Activated naive CD4-positive, alpha-beta T cell treated with anti-CD3 and anti-CD28 coated beads for 36 hours (primary cell): ENCODE results near the gene MAP4K4. TPM values are rescaled to one million over a fixed set of nuclear protein-coding genes. Genes with fewer than 3 reads are reported as not detected.
A peak's percentile ranks its signal among the peaks of the same experiment; 100 is the strongest.

Source experiments
- CTCF ChIA-PET: fragments of 350-600 bp; sonication (Branson Sonifier 250); formaldehyde crosslinking; loops from one replicate; lab custom pipeline; 2021; ENCODE audit warnings: antibody characterized with exemption; lab: Charles Lee
- DNase-seq: peaks from one replicate; pipeline ENCODE4 v3.0.0-alpha.2; 2020
- H3K27ac Mint-ChIP-seq: one replicate; pipeline ENCODE4 v1.8.0; 2021; ENCODE audit warnings: mild to moderate bottlenecking, mixed read lengths
- H3K27me3 Mint-ChIP-seq: one replicate; pipeline ENCODE4 v1.8.0; 2021; ENCODE audit warnings: low read depth, mixed read lengths
- H3K36me3 Mint-ChIP-seq: one replicate; pipeline ENCODE4 v1.8.0; 2021; ENCODE audit warnings: low read depth, mixed read lengths
- H3K4me1 Mint-ChIP-seq: one replicate; pipeline ENCODE4 v1.8.0; 2021; ENCODE audit warnings: low read depth, mixed read lengths
- H3K4me3 Mint-ChIP-seq: one replicate; pipeline ENCODE4 v1.8.0; 2021; ENCODE audit warnings: mild to moderate bottlenecking, moderate library complexity, mixed read lengths
- H3K9me3 Mint-ChIP-seq: one replicate; pipeline ENCODE4 v1.8.0; 2021; ENCODE audit warnings: mixed read lengths
- intact Hi-C: fragments of 100-400 bp; cut with micrococcal nuclease; formaldehyde crosslinking; loops from one replicate; pipeline ENCODE4 v1.15.1; 2023
- total RNA-seq, 2 experiments: library from RNA; stranded (reverse); gene quantifications; one replicate each; pipeline ENCODE4 v1.2.3, GENCODE V29; 2021

Gene MAP4K4
- total RNA-seq, 2 experiments from 2014 or later, result 126 to 131 TPM

- H3K9me3 Mint-ChIP-seq, result no peaks in the 10 kb centered on the region
- intact Hi-C loops, result loop anchor here (1.0 to 10.0 kb wide), 13 partner anchors 18 to 698 kb away; no protein-coding TSS in a partner anchor
- CTCF ChIA-PET, result interaction anchor here (0.8 to 1.6 kb wide), 4 partner anchors 16 to 42 kb away, joined by 3 to 7 read pairs (median 4); no protein-coding TSS in a partner anchor
- peak overlapping the region; percentile 8 for H3K4me3 Mint-ChIP-seq
- DNase-seq, result peak; percentile 77
- peaks cover 20% of the 10 kb centered on the region for H3K36me3 Mint-ChIP-seq
- peak overlapping the region; percentile 89 for H3K27ac Mint-ChIP-seq
- no peaks in the 10 kb centered on the region for H3K27me3 Mint-ChIP-seq
- H3K4me1 Mint-ChIP-seq, result peaks cover 90% of the 10 kb centered on the region
Observed at GRCh38 chr2:101736861-101737291, 39.4 kb downstream of the MAP4K4 start.

GRCh38 chr2:101737478-101738255 lies 40.2 kb downstream of the MAP4K4 start:
- intact Hi-C loops, result loop anchor here (1.0 to 10.0 kb wide), 12 partner anchors 18 to 697 kb away; no protein-coding TSS in a partner anchor
- no peaks in the 10 kb centered on the region for H3K27me3 Mint-ChIP-seq
- peaks cover 16% of the 10 kb centered on the region for H3K36me3 Mint-ChIP-seq
- peak overlapping the region; percentile 9 for H3K4me3 Mint-ChIP-seq
- no peaks in the 10 kb centered on the region for H3K9me3 Mint-ChIP-seq
- H3K27ac Mint-ChIP-seq, result peak overlapping the region; percentile 89
- no peak for DNase-seq
- H3K4me1 Mint-ChIP-seq, result peaks cover 90% of the 10 kb centered on the region
- CTCF ChIA-PET, result interaction anchor here (0.6 to 1.6 kb wide), 3 partner anchors 15 to 24 kb away, joined by 3 to 4 read pairs (median 4); no protein-coding TSS in a partner anchor

- peaks cover 89% of the 10 kb centered on the region for H3K4me1 Mint-ChIP-seq
- CTCF ChIA-PET, result interaction anchor here (0.6 kb wide), 1 partner anchor 25 kb away, joined by 4 read pairs; no protein-coding TSS in a partner anchor
- no peak overlapping the region for H3K4me3 Mint-ChIP-seq
- peaks cover 12% of the 10 kb centered on the region for H3K36me3 Mint-ChIP-seq
- peak overlapping the region; percentile 89 for H3K27ac Mint-ChIP-seq
- DNase-seq, result no peak
- intact Hi-C loops, result loop anchor here (10.0 kb wide), 2 partner anchors 626 to 696 kb away; no protein-coding TSS in a partner anchor
- H3K9me3 Mint-ChIP-seq, result no peaks in the 10 kb centered on the region
- H3K27me3 Mint-ChIP-seq, result no peaks in the 10 kb centered on the region
Observed at GRCh38 chr2:101738649-101739048, 41.1 kb downstream of the MAP4K4 start.

- Mint-ChIP-seq H3K27ac (no peak overlapping the region), H3K9me3 (no peaks in the 10 kb centered on the region), H3K27me3 (no peaks in the 10 kb centered on the region), H3K4me3 (no peak overlapping the region), H3K4me1 (peaks cover 88% of the 10 kb centered on the region), H3K36me3 (peaks cover 11% of the 10 kb centered on the region)
- no peak for DNase-seq
- intact Hi-C loops, result no loop called here
- CTCF ChIA-PET, result interaction anchor here (0.6 to 0.7 kb wide), 2 partner anchors 33 to 194 kb away, joined by 3 to 4 read pairs; no protein-coding TSS in a partner anchor
Observed at GRCh38 chr2:101740555-101740964, 43.1 kb downstream of the MAP4K4 start.

- peaks cover 11% of the 10 kb centered on the region for H3K36me3 Mint-ChIP-seq
- intact Hi-C loops, result no loop called here
- H3K27ac Mint-ChIP-seq, result peak overlapping the region; percentile 28
- H3K27me3 Mint-ChIP-seq, result no peaks in the 10 kb centered on the region
- CTCF ChIA-PET, result interaction anchor here (0.7 to 1.2 kb wide), 5 partner anchors 39 to 502 kb away, joined by 3 to 4 read pairs (median 3); no protein-coding TSS in a partner anchor
- DNase-seq, result no peak
- H3K9me3 Mint-ChIP-seq, result no peaks in the 10 kb centered on the region
- peaks cover 88% of the 10 kb centered on the region for H3K4me1 Mint-ChIP-seq
- H3K4me3 Mint-ChIP-seq, result no peak overlapping the region
Observed at GRCh38 chr2:101741775-101742520, 44.4 kb downstream of the MAP4K4 start.

- Mint-ChIP-seq H3K27me3 (no peaks in the 10 kb centered on the region), H3K27ac (peak overlapping the region; percentile 21), H3K4me1 (peaks cover 87% of the 10 kb centered on the region), H3K36me3 (peaks cover 11% of the 10 kb centered on the region), H3K4me3 (no peak overlapping the region), H3K9me3 (no peaks in the 10 kb centered on the region)
- intact Hi-C loops, result no loop called here
- no peak for DNase-seq
- CTCF ChIA-PET, result interaction anchor here (0.7 to 1.2 kb wide), 4 partner anchors 38 to 498 kb away, joined by 3 to 4 read pairs (median 4); no protein-coding TSS in a partner anchor
Observed at GRCh38 chr2:101742547-101742946, 45.0 kb downstream of the MAP4K4 start.

- intact Hi-C loops, result no loop called here
- peak overlapping the region; percentile 75 for H3K27ac Mint-ChIP-seq
- CTCF ChIA-PET, result interaction anchor here (1.0 to 1.2 kb wide), 2 partner anchors 411 to 497 kb away, joined by 3 to 4 read pairs; no protein-coding TSS in a partner anchor
Observed at GRCh38 chr2:101743288-101743687, 45.8 kb downstream of the MAP4K4 start.

GRCh38 chr2:101744832-101745231 lies 47.3 kb downstream of the MAP4K4 start:
- Mint-ChIP-seq H3K36me3 (peaks cover 9% of the 10 kb centered on the region), H3K4me3 (no peak overlapping the region), H3K27me3 (no peaks in the 10 kb centered on the region), H3K9me3 (no peaks in the 10 kb centered on the region), H3K27ac (peak overlapping the region; percentile 75), H3K4me1 (peaks cover 72% of the 10 kb centered on the region)
- CTCF ChIA-PET, result interaction anchor here (0.6 to 1.8 kb wide), 6 partner anchors 9 to 210 kb away, joined by 3 to 6 read pairs (median 3); no protein-coding TSS in a partner anchor
- intact Hi-C loops, result loop anchor here (1.0 to 2.0 kb wide), 2 partner anchors 13 to 30 kb away; no protein-coding TSS in a partner anchor
- no peak for DNase-seq

More at GRCh38 chr2:101743288-101743687, 45.8 kb downstream of the MAP4K4 start:
- no peak overlapping the region for H3K4me3 Mint-ChIP-seq
- H3K36me3 Mint-ChIP-seq, result peaks cover 13% of the 10 kb centered on the region
- H3K27me3 Mint-ChIP-seq, result no peaks in the 10 kb centered on the region
- peaks cover 84% of the 10 kb centered on the region for H3K4me1 Mint-ChIP-seq
- no peaks in the 10 kb centered on the region for H3K9me3 Mint-ChIP-seq
- DNase-seq, result no peak

GRCh38 chr2:101745711-101746694 lies 48.5 kb downstream of the MAP4K4 start:
- H3K4me1 Mint-ChIP-seq, result peaks cover 70% of the 10 kb centered on the region

GRCh38 chr2:101748000-101748399 lies 50.5 kb downstream of the MAP4K4 start:
- no peak overlapping the region for H3K27ac Mint-ChIP-seq
- peaks cover 73% of the 10 kb centered on the region for H3K4me1 Mint-ChIP-seq

More at GRCh38 chr2:101745711-101746694, 48.5 kb downstream of the MAP4K4 start:
- CTCF ChIA-PET, result interaction anchor here (0.6 to 1.8 kb wide), 7 partner anchors 10 to 690 kb away, joined by 3 to 6 read pairs (median 4); no protein-coding TSS in a partner anchor
- Mint-ChIP-seq H3K27me3 (no peaks in the 10 kb centered on the region), H3K36me3 (peaks cover 9% of the 10 kb centered on the region), H3K4me3 (peak overlapping the region; percentile 12), H3K27ac (peak overlapping the region; percentile 56), H3K9me3 (no peaks in the 10 kb centered on the region)
- DNase-seq, result no peak
- intact Hi-C loops, result loop anchor here (1.0 to 2.0 kb wide), 2 partner anchors 12 to 29 kb away; no protein-coding TSS in a partner anchor

More at GRCh38 chr2:101748000-101748399, 50.5 kb downstream of the MAP4K4 start:
- Mint-ChIP-seq H3K9me3 (no peaks in the 10 kb centered on the region), H3K4me3 (no peak overlapping the region), H3K27me3 (no peaks in the 10 kb centered on the region), H3K36me3 (peaks cover 9% of the 10 kb centered on the region)
- CTCF ChIA-PET, result interaction anchor here (0.6 to 1.0 kb wide), 2 partner anchors 51 to 82 kb away, joined by 3 to 4 read pairs; partner anchors contain the start of gene MAP4K4
- no peak for DNase-seq
- intact Hi-C loops, result no loop called here
